HL-60/S4 treated with retinoic acid at 250 ng/mL for 4 days and 3 days (cell line): Measurements from ENCODE around the gene ROMO1.
"Not testable (repeated sequence)": the region's sequence is repeated elsewhere in the genome, so short reads cannot be mapped to it uniquely, and the experiment has no call there.

Source experiments
- in situ Hi-C: fragments of 300-500 bp; cut with MboI; formaldehyde crosslinking; loops from 2 replicates; pipeline ENCODE4 v1.7.0; 2022; ENCODE audit warnings: low sequenced_read_pairs

The ROMO1 gene

GRCh38 chr20:35729836-35730582 lies 30.8 kb downstream of the ROMO1 start:
- in situ Hi-C loops: no loop called here

- in situ Hi-C loops: no loop called here
These were observed 31.6 kb downstream of the ROMO1 start for GRCh38 chr20:35730583-35731468.

- in situ Hi-C loops: no loop called here
These were observed 32.2 kb downstream of the ROMO1 start for GRCh38 chr20:35731469-35731788.

GRCh38 chr20:35731862-35732643 lies 32.8 kb downstream of the ROMO1 start:
- in situ Hi-C loops: no loop called here

- in situ Hi-C loops: no loop called here
These were observed 33.4 kb downstream of the ROMO1 start for GRCh38 chr20:35732644-35732982.

GRCh38 chr20:35734374-35734773 lies 35.2 kb downstream of the ROMO1 start:
- in situ Hi-C loops: no loop called here

- in situ Hi-C loops: no loop called here
These were observed 35.8 kb downstream of the ROMO1 start for GRCh38 chr20:35734777-35735649.

- in situ Hi-C loops: no loop called here
These were observed 36.7 kb downstream of the ROMO1 start for GRCh38 chr20:35735826-35736470.

- in situ Hi-C loops: no loop called here
These were observed 38.7 kb downstream of the ROMO1 start for GRCh38 chr20:35737865-35738333.

GRCh38 chr20:35738410-35739179 lies 39.4 kb downstream of the ROMO1 start:
- in situ Hi-C loops: no loop called here

- in situ Hi-C loops: no loop called here
These were observed 40.3 kb downstream of the ROMO1 start for GRCh38 chr20:35739294-35740163.

GRCh38 chr20:35741892-35742740 lies 42.9 kb downstream of the ROMO1 start, which contains the start of gene RBM39:
Gene RBM39 (minus strand): TSS chr20:35742260. CDS start chr20:35740874, 1,386 bp downstream.
- in situ Hi-C loops: no loop called here

GRCh38 chr20:35742741-35743523 lies 43.7 kb downstream of the ROMO1 start:
- in situ Hi-C loops: no loop called here

GRCh38 chr20:35743693-35744491 lies 44.7 kb downstream of the ROMO1 start:
- in situ Hi-C loops: no loop called here

- in situ Hi-C loops: not testable (repeated sequence)
These were observed 45.3 kb downstream of the ROMO1 start for GRCh38 chr20:35744492-35744841.
